GM12878 (cell line): ENCODE data around the gene IER3. TPM values are rescaled to one million over a fixed set of nuclear protein-coding genes. Genes with fewer than 3 reads are reported as not detected.
A peak's percentile ranks its signal among the peaks of the same experiment; 100 is the strongest.

Experiments used
- ATAC-seq: fragments of 200-7000 bp; cut with Tn5 transposase; 3 replicates; pipeline ENCODE4 v1.9.1; 2020; ENCODE audit warnings: mild to moderate bottlenecking, moderate library complexity
- BruUV-seq: library from RNA; stranded (reverse); fragments of 400-500 nt; replicated peaks from 2 replicates; lab custom pipeline; 2021; lab: Mats Ljungman, UMichigan
- CTCF ChIA-PET: fragments of 300-600 bp; sonication (Branson Sonifier 250); formaldehyde crosslinking; extraction: SDS; loops from one replicate; lab custom pipeline; 2021; ENCODE audit warnings: inconsistent platforms; lab: Yijun Ruan, JAX
- POLR2A ChIA-PET: fragments of 350-600 bp; formaldehyde crosslinking; extraction: SDS; loops from one replicate; lab custom pipeline; 2021; ENCODE audit warnings: inconsistent platforms; lab: Charles Lee
- RAD21 ChIA-PET: fragments of 300-600 bp; sonication (Branson Sonifier 250); formaldehyde crosslinking; loops from one replicate; lab custom pipeline; 2023; ENCODE audit warnings: antibody characterized with exemption; ENCODE audit not compliant: unreplicated experiment; lab: Charles Lee
- SMC1A ChIA-PET: fragments of 300-600 bp; sonication (Branson Sonifier 250); formaldehyde crosslinking; loops from one replicate; lab custom pipeline; 2023; ENCODE audit not compliant: unreplicated experiment, uncharacterized antibody; lab: Charles Lee
- DNase-seq: peaks from one replicate; pipeline ENCODE4 v3.0.0-alpha.2; 2011; ENCODE audit warnings: low read depth, low spot score
- FAIRE-seq: peaks from 3 replicates; lab custom pipeline; 2011; peaks lifted over from hg19 to GRCh38; lab: Jason Lieb, UNC
- H2AFZ ChIP-seq: 2 replicates; pipeline ENCODE4 v1.6.0; 2011; ENCODE audit warnings: low read depth, low read length, control low read depth; ENCODE audit not compliant: control insufficient read depth
- H3K27ac ChIP-seq: 2 replicates; pipeline ENCODE4 v1.5.1; 2011; ENCODE audit warnings: control low read depth; ENCODE audit not compliant: control insufficient read depth, insufficient read depth
- H3K27me3 ChIP-seq, 2 experiments: replicated peaks in 1 of 2; 2 replicates each; pipeline versions ENCODE4 v1.6.0 to v1.6.1; 2011; ENCODE audit warnings: low read length in 1 of 2; ENCODE audit not compliant: control insufficient read depth in 2 of 2, insufficient read depth in 2 of 2
- H3K36me3 ChIP-seq, 2 experiments: 2 replicates each; pipeline ENCODE4 v1.5.1; 2011; ENCODE audit warnings: low read length in 1 of 2; ENCODE audit not compliant: control insufficient read depth in 2 of 2, insufficient read depth in 2 of 2
- H3K4me1 ChIP-seq: 2 replicates; pipeline ENCODE4 v1.6.1; 2011; ENCODE audit warnings: mild to moderate bottlenecking, low read length, moderate library complexity, mixed read lengths; ENCODE audit not compliant: control insufficient read depth, insufficient read depth
- H3K4me2 ChIP-seq: 2 replicates; pipeline ENCODE4 v1.6.0; 2011; ENCODE audit warnings: control low read depth; ENCODE audit not compliant: control insufficient read depth, insufficient read depth
- H3K4me3 ChIP-seq: fragments of 200-600 bp; sonication (generic); 2 replicates; pipeline ENCODE4 v1.5.1; 2016
- H3K79me2 ChIP-seq: 2 replicates; pipeline ENCODE4 v1.6.0; 2011; ENCODE audit warnings: low read length; ENCODE audit not compliant: control insufficient read depth, insufficient read depth
- H3K9ac ChIP-seq: 2 replicates; pipeline ENCODE4 v1.8.0; 2011; ENCODE audit warnings: low read length, control low read depth, mixed read lengths; ENCODE audit not compliant: control insufficient read depth, insufficient read depth
- H3K9me3 ChIP-seq: replicated peaks from 3 replicates; pipeline ENCODE4 v1.5.1; 2011; ENCODE audit warnings: mild to moderate bottlenecking, low read length; ENCODE audit not compliant: control insufficient read depth, insufficient read depth
- H4K20me1 ChIP-seq: 2 replicates; pipeline ENCODE4 v1.6.0; 2011; ENCODE audit not compliant: control insufficient read depth, insufficient read depth
- NR2F1 ChIP-seq: fragments of 450-650 bp; conservative IDR thresholded peaks from 2 replicates; pipeline ENCODE4 v1.6.1; 2017; ENCODE audit warnings: mild to moderate bottlenecking
- POLR2A ChIP-seq: IDR thresholded peaks from 2 replicates; pipeline ENCODE4 v1.6.1; 2011; ENCODE audit warnings: low read depth, mild to moderate bottlenecking, low read length
- RBBP5 ChIP-seq: fragments of 200-600 bp; sonication (generic); conservative IDR thresholded peaks from 2 replicates; pipeline ENCODE4 v1.6.1; 2016
- WGBS: methylation state at CpG from one replicate; pipeline ENCODE4 v1.1.6; 2016; ENCODE audit warnings: low lambda C conversion rate; ENCODE audit not compliant: insufficient replicate concordance, insufficient coverage; ENCODE audit errors: missing lambda C conversion rate; 5-methylcytosine and 5-hydroxymethylcytosine counted together
- in situ Hi-C: fragments of 300-500 bp; cut with MboI; formaldehyde crosslinking; loops from 9 replicates; pipeline ENCODE4 v1.14.3; 2018; ENCODE audit warnings: mixed read lengths
- intact Hi-C: fragments of 100-400 bp; cut with micrococcal nuclease; formaldehyde crosslinking; loops from one replicate; pipeline ENCODE4 v1.14.2; 2022; ENCODE audit not compliant: unreplicated experiment
- polyA plus RNA-seq, 11 experiments: library from polyadenylated mRNA; depleted of rRNA in 4 of 11; unstranded in 6 of 11; stranded (reverse) in 5 of 11; fragments of >200 nt; fragmentation: Nextera tagmentation in 4 of 11; fragmentation: Illumina TruSeq in 1 of 11; extraction: Ambion mirVana in 4 of 11; extraction: Trizol in 1 of 11; gene quantifications; 1 replicate in 1 of 11; 2 replicates in 10 of 11; pipeline versions ENCODE4 v1.2.1 to v1.2.3, GENCODE V29; 2011 to 2016; ENCODE audit warnings: inconsistent platforms in 2 of 11, missing spikeins in 2 of 11, low read depth in 1 of 11
- total RNA-seq, 4 experiments: library from RNA; depleted of rRNA in 3 of 4; stranded (reverse); fragments of >200 nt in 3 of 4; fragmentation: Illumina TruSeq in 1 of 4; extraction: Trizol in 1 of 4; gene quantifications; 2 replicates each; pipeline versions ENCODE4 v1.2.1 to v1.2.3, GENCODE V29; 2013 to 2021

IER3 gene
- total and polyA plus RNA-seq, 10 of the 15 experiments (the other 5 are each of a cell fraction or from before 2014, with no cell fraction given), result 1.9 to 100 (median 32.3) TPM

DNA sequence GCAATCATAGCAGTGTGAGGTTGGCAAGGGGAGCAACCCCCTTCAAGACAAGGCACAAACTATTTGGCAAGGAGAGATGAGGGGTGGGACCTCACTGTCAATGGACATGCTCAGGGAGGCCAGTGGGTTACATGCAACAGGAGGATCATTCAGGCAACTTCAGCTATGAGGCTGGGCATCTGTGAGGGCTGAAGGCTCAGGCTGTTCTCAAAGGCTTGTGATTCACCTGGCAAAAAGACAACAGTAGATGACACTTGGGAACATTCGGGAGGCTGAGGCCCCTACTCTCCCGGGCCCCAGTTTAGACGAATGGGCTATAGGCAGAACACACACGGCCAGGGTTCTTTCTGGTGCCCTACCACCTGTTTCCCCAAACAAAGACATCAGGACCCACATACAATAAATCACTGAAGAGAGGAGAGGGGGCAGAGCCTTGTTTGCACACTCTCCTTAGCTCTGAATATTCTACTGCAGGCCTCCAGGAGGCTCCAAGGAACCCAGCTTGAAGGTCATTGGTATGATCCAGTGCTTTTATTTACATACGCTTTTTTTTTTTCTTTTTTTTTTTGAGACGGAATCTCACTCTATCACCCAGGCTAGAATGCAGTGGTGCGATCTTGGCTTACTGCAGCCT is 16.3 kb downstream of the IER3 start:
- ATAC-seq (no peak), DNase-seq (no peak), FAIRE-seq (no peak)
- RAD21 ChIA-PET, result interaction anchor here (0.7 to 12.8 kb wide), 4 partner anchors 8 to 207 kb away, joined by 3 to 232 read pairs (median 8); partner anchors contain the start of gene DHX16
- Histone ChIP-seq H2AFZ (no peak overlapping the region), H4K20me1 (peaks cover 4% of the 10 kb centered on the region), H3K9ac (no peak overlapping the region), H3K9me3 (no peaks in the 10 kb centered on the region), H3K27me3 (no peaks in the 10 kb centered on the region), H3K27ac (no peak overlapping the region), H3K4me3 (no peak overlapping the region), H3K4me1 (peaks cover 17% of the 10 kb centered on the region), H3K4me2 (no peak overlapping the region), H3K36me3 (peaks cover 20 to 31% of the 10 kb centered on the region in 2 experiments), H3K79me2 (peaks cover 26% of the 10 kb centered on the region)
- intact Hi-C loops, result loop anchor here (5.0 kb wide), 1 partner anchor 359 kb away; no protein-coding TSS in a partner anchor
- WGBS, result 49% methylated on average over 6 of the region's 7 CpGs
- POLR2A ChIA-PET, result interaction anchor here (0.5 to 4.4 kb wide), 6 partner anchors 10 to 139 kb away, joined by 3 to 36 read pairs (median 3); partner anchors contain the start of gene DHX16
- BruUV-seq, result no TSS peak
- in situ Hi-C loops, result no loop called here
- CTCF ChIA-PET, result interaction anchor here (0.7 to 22.7 kb wide), 4 partner anchors 9 to 101 kb away, joined by 3 to 487 read pairs (median 3); no protein-coding TSS in a partner anchor
- TF ChIP-seq POLR2A (peak; percentile 42; the same call in 1 of the 2 replicates), RBBP5 (no peak), NR2F1 (no peak)
- SMC1A ChIA-PET, result interaction anchor here (0.6 to 17.7 kb wide), 7 partner anchors 12 to 203 kb away, joined by 3 to 265 read pairs (median 4); partner anchors contain the start of gene VARS2
